Mucosa of descending colon (tissue), 3 donors: ENCODE data around the gene ALAD. TPM values are rescaled to one million over a fixed set of nuclear protein-coding genes. Genes with fewer than 3 reads are reported as not detected.
A peak's percentile ranks its signal among the peaks of the same experiment; 100 is the strongest.
"Not testable (repeated sequence)": the region's sequence is repeated elsewhere in the genome, so short reads cannot be mapped to it uniquely, and the experiment has no call there.

Experiments used
- ATAC-seq: fragments of 200-7000 bp; cut with Tn5 transposase; one replicate; pipeline ENCODE4 v1.9.1; 2020; ENCODE audit warnings: mild to moderate bottlenecking, moderate library complexity
- DNase-seq, 3 donors: peaks; one replicate each; pipeline ENCODE4 v3.0.0-alpha.2; 2020
- H3K36me3 ChIP-seq: fragments of 200-600 bp; one replicate; pipeline ENCODE4 v1.8.0; 2021; ENCODE audit warnings: low read depth, mild to moderate bottlenecking
- H3K4me1 ChIP-seq: fragments of 200-600 bp; one replicate; pipeline ENCODE4 v1.8.0; 2021; ENCODE audit warnings: low read depth, mild to moderate bottlenecking
- H3K4me3 ChIP-seq: fragments of 200-600 bp; one replicate; pipeline ENCODE4 v1.8.0; 2021; ENCODE audit warnings: mild to moderate bottlenecking
- H3K9me3 ChIP-seq: fragments of 200-600 bp; one replicate; pipeline ENCODE4 v1.8.0; 2021; ENCODE audit warnings: mild to moderate bottlenecking
- intact Hi-C, 2 donors: fragments of 100-400 bp; cut with DNase I in 1 of 2; cut with micrococcal nuclease in 1 of 2; formaldehyde crosslinking; loops; one replicate each; pipeline versions ENCODE4 v1.11.0 to v1.11.1; 2022; cut with DNase I, micrococcal nuclease
- total RNA-seq, 3 donors: library from RNA; stranded (reverse); fragmentation: NEBNext Ultra II Directional in 2 of 3; extraction: Animal tissue kit (Norgen Biotek cat#: 25700) in 2 of 3; gene quantifications; one replicate each; pipeline versions ENCODE4 v1.2.1 to v1.2.4, GENCODE V29; 2021 to 2023
- TF ChIP-seq, protein P1 (sequence below): fragments of 200-600 bp; IDR thresholded peaks from one replicate; pipeline ENCODE4 v1.8.0; 2022; ENCODE audit warnings: antibody characterized with exemption, mild to moderate bottlenecking
- donor health status: DM: no; HTN: no; CAD: no; lungs with moderate emphysema.
- donor health status: DM: no; HTN: no; CAD: no.
- donor health status: DM: no; HTN: yes; CAD: no.

Gene ALAD
- total RNA-seq, 3 donors from 2014 or later = 51.2 to 82.4 (median 56.3) TPM

DNA sequence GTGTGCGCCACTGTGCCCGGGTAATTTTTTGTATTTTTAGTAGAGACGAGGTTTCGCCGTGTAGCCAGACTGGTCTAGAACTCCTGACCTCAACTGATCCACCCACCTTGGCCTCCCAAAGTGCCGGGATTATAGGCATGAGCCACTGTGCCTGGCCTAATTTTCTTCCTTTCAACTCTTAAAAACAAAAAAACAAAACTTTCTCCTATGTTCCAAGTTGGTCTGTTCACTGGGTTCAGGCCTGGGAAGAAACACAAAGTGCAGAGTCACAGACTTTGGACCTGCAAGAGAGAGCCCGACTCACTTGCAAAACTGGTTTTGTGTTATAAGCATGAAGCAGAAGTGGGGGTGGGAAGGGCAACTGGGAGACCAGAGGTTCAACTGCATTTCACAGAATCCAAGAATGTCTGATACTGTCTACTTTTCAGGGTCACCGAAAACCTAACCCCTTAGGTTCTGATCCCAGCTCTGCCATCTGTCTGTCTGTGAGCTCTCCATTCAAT is 19.1 kb downstream of the ALAD start:
- DNase-seq = peak in 1 of 3 donors; percentile 89
- H3K4me3 ChIP-seq = no peak overlapping the region
- H3K36me3 ChIP-seq = no peaks in the 10 kb centered on the region
- intact Hi-C loops = no loop called here
- H3K9me3 ChIP-seq = no peaks in the 10 kb centered on the region
- ATAC-seq = peak; percentile 86
- H3K4me1 ChIP-seq = peaks cover 30% of the 10 kb centered on the region
- TF ChIP-seq, protein P1, sequence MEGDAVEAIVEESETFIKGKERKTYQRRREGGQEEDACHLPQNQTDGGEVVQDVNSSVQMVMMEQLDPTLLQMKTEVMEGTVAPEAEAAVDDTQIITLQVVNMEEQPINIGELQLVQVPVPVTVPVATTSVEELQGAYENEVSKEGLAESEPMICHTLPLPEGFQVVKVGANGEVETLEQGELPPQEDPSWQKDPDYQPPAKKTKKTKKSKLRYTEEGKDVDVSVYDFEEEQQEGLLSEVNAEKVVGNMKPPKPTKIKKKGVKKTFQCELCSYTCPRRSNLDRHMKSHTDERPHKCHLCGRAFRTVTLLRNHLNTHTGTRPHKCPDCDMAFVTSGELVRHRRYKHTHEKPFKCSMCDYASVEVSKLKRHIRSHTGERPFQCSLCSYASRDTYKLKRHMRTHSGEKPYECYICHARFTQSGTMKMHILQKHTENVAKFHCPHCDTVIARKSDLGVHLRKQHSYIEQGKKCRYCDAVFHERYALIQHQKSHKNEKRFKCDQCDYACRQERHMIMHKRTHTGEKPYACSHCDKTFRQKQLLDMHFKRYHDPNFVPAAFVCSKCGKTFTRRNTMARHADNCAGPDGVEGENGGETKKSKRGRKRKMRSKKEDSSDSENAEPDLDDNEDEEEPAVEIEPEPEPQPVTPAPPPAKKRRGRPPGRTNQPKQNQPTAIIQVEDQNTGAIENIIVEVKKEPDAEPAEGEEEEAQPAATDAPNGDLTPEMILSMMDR = no peak

GRCh38 chr9:113381441-113381840 is 19.6 kb downstream of the ALAD start:
- H3K4me3 ChIP-seq, DNase-seq, H3K9me3 ChIP-seq, H3K36me3 ChIP-seq, intact Hi-C loops, ATAC-seq: not testable (repeated sequence)
- H3K4me1 ChIP-seq = peaks cover 27% of the 10 kb centered on the region

DNA sequence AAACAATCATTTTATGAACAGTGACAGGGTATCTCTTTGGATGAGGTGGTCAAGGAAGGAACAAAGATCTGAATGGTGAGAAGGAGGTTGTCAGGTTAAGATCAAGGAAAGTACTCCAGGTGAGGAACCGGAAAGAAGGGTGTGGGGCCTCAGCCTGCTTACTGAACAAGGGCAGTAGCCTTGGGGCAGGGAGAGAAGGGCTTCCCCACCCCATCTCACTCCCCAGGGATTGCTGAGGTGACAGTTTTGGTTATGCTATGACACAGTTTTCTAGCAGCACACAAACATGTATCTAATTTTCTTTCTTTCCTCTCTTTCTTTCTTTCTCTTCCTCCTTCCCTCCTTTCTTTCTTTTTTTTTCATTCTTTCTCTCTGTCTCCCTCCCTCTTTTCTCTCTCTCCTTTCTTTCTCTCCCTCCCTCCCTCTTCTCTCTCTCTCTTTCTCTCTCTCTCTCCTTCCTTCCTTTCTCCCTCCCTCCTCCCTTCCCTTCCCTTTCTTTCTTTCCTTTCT is 20.2 kb downstream of the ALAD start:
- intact Hi-C loops = no loop called here
- TF ChIP-seq, protein P1 = no peak
- Histone ChIP-seq H3K4me3 (no peak overlapping the region), H3K4me1 (peaks cover 26% of the 10 kb centered on the region), H3K9me3 (no peaks in the 10 kb centered on the region), H3K36me3 (no peaks in the 10 kb centered on the region)
- ATAC-seq (peak; percentile 39), DNase-seq (peak in 1 of 3 donors; percentile 68)

GRCh38 chr9:113379829-113380210 is 21.3 kb downstream of the ALAD start:
- not testable (repeated sequence) for ATAC-seq, H3K4me3 ChIP-seq

DNA sequence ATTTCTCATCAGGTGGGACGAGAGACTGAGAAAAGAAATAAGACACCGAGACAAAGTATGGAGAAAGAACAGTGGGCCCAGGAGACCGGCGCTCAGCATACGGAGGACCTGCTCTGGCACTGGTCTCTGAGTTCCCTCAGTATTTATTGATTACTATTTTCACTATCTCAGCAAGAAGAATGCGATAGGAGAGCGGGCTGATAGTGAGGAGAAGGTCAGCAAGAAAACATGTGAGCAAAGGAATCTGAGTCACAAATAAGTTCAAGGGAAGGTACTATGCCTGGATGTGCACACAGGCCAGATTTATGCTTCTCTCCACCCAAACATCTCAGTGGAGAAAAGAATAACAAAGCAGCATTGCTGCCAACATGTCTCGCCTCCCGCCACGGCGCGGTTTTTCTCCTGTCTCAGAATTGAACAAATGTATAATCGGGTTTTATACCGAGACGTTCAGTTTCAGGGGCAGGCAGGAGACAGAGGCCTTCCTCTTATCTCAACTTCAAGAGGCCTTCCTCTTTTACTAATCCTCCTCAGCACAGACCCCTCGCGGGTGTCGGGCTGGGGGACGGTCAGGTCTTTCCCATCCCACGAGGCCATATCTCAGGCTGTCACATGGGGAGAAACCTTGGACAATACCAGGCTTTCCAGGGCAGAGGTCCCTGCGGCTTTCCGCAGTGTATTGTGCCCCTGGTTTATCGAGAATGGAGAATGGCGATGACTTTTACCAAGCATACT is 21.8 kb downstream of the ALAD start:
- ATAC-seq, intact Hi-C loops, H3K36me3 ChIP-seq, H3K4me3 ChIP-seq, H3K9me3 ChIP-seq, DNase-seq: not testable (repeated sequence)
- H3K4me1 ChIP-seq = peaks cover 32% of the 10 kb centered on the region

More at GRCh38 chr9:113379829-113380210, 21.3 kb downstream of the ALAD start:
- intact Hi-C loops, DNase-seq, H3K36me3 ChIP-seq, H3K9me3 ChIP-seq: not testable (repeated sequence)
- peaks cover 31% of the 10 kb centered on the region for H3K4me1 ChIP-seq

DNA sequence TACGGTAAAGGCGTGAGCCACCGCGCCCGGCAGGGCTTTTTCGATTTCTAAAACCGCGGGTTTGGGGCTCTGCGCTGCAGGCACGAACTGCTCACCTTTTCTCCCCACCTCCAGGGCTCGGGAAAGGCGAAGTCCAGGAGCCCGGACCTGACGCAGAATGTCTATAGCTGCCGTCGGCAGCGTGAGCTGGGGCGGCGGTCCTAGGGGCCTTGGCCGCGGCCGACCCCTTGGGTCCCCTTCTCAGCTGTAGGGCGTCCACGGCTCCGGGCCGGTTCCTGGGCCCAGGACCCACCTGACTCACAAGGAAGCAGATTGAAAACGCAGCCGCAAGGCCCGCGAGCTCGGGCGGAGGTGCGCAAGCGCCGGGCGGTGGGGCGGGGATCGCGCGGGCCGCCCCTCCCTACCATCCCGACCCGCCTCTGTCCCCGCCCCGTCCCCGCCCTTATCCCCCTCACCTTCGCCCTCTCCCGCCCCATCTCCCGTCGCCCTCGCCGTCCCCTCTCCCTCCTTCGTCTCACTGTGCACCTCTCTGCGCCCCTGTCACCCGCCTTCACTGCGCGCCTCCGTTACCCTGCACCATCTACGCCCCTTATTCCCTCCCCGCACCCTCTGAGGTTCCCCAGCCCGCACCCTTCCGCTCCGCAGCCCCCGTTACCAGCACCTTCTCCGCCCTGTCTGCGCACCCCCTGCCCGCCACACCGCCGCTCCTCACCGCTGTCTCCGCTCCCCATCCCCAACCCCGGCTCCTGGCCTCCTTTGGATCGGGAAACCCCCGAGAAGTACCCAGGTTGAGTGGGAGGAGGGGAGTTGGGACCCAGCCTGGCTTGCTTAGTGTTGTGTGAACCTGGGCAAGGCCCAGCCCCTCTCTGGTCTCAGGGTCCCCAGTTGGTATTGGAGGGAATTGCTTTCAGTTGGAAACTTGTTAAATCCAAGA is 24.2 kb downstream of the ALAD start, which contains the start of gene HDHD3:
Gene HDHD3, minus strand, starts transcription at position 353 of the 934 bp plus-strand sequence. CDS start 2,632 bp downstream, outside the sequence.
- TF ChIP-seq, protein P1 = no peak
- DNase-seq (peak; percentile 91 to 94 (median 94)), ATAC-seq (peak; percentile 89)
- H3K36me3 ChIP-seq = peaks cover 9% of the 10 kb centered on the region
- peak within 1 kb of the TSS; percentile 43 for H3K4me3 ChIP-seq
- H3K4me1 ChIP-seq = peaks cover 27% of the 10 kb centered on the region
- intact Hi-C loops = no loop called here
- no peaks in the 10 kb centered on the region for H3K9me3 ChIP-seq
